ENCODE data around the gene MAP4K4. TPM values are rescaled to one million over a fixed set of nuclear protein-coding genes. Genes with fewer than 3 reads are reported as not detected.

Gene MAP4K4
- total and polyA plus RNA-seq, 2 of the 4 experiments (the other 2 are of a cell fraction): 89.4 to 124 TPM

- Histone ChIP-seq H4K8ac (ENCODE audit: low read depth in 2 of 2, low read length in 2 of 2) (no peak overlapping the region), H3K4me2 (ENCODE audit: low read depth, low read length) (no peak overlapping the region), H3K56ac (ENCODE audit: extremely low read depth, insufficient read depth, low read length) (no peak overlapping the region), H3K27me3 (ENCODE audit: control insufficient read depth, insufficient read depth, low read length) (no peaks in the 10 kb centered on the region), H4K5ac (ENCODE audit: low read depth, low read length) (no peak overlapping the region), H3K4me3 (ENCODE audit: insufficient read depth, low read depth, low read length) (no peak overlapping the region), H2AFZ (replicated peaks; ENCODE audit: low read length, poor library complexity) (no peak overlapping the region), H3K9me1 (ENCODE audit: insufficient read depth, low read length) (no peaks in the 10 kb centered on the region), H3K23ac (ENCODE audit: low read depth, low read length) (no peak overlapping the region), H2AK5ac (ENCODE audit: low read depth, low read length) (no peak overlapping the region), H3K14ac (replicated peaks; ENCODE audit: low read depth, low read length) (no peak overlapping the region), H3K27ac (ENCODE audit: insufficient read depth, low read length) (no peak overlapping the region), H3K9ac (ENCODE audit: low read depth, low read length) (no peak overlapping the region), H3K36me3 (ENCODE audit: control insufficient read depth, insufficient read depth, low read length) (no peaks in the 10 kb centered on the region), H3K9me3 (ENCODE audit: control insufficient read depth, insufficient read depth, low read length) (no peaks in the 10 kb centered on the region), H3K79me1 (ENCODE audit: low read depth in 1 of 2, low read length in 2 of 2) (no peaks in the 10 kb centered on the region), H2BK20ac (ENCODE audit: low read depth, low read length) (no peak overlapping the region), H2AK9ac (replicated peaks; ENCODE audit: low read depth, low read length, poor library complexity) (no peak overlapping the region), H4K20me1 (ENCODE audit: insufficient read depth, low read length) (no peaks in the 10 kb centered on the region), H4K91ac (ENCODE audit: insufficient read depth, low read depth, low read length) (no peak overlapping the region), H3K18ac (ENCODE audit: low read depth, low read length) (no peak overlapping the region), H2BK120ac (ENCODE audit: low read depth, low read length) (no peak overlapping the region), H2BK5ac (ENCODE audit: low read depth, low read length, poor library complexity, severe bottlenecking) (no peak overlapping the region), H2BK15ac (ENCODE audit: low read depth, low read length) (no peak overlapping the region), H3K4ac (ENCODE audit: low read depth, low read length) (no peak overlapping the region), H3K4me1 (ENCODE audit: control insufficient read depth, insufficient read depth, low read length) (no peaks in the 10 kb centered on the region)
- TF ChIP-seq RFX5 (IDR thresholded peaks at IDR 0.05; ENCODE audit: low read depth, low read length): no peak
- no peak for TF ChIP-seq RCOR1 (IDR thresholded peaks at IDR 0.05; ENCODE audit: insufficient replicate concordance, low read length)
- no peak for TF ChIP-seq CTCF (conservative IDR thresholded peaks at IDR 0.05; ENCODE audit: low read depth, low read length)
- TF ChIP-seq ELK1 (IDR thresholded peaks at IDR 0.05; ENCODE audit: borderline replicate concordance, low read depth, low read length): no peak
- no peak for TF ChIP-seq SMC3 (IDR thresholded peaks at IDR 0.05; ENCODE audit: low read depth, low read length)
- TF ChIP-seq BHLHE40 (IDR thresholded peaks at IDR 0.05; ENCODE audit: low read depth, low read length): no peak
- TF ChIP-seq CEBPB (IDR thresholded peaks at IDR 0.05; ENCODE audit: low read depth, low read length): no peak
- TF ChIP-seq POLR2A (IDR thresholded peaks at IDR 0.05; ENCODE audit: low read depth, low read length): no peak
- no peak for TF ChIP-seq CHD1 (IDR thresholded peaks at IDR 0.05; ENCODE audit: low read depth, low read length)
- TF ChIP-seq FOS (IDR thresholded peaks at IDR 0.05; ENCODE audit: low read depth, low read length): no peak
- TF ChIP-seq MAZ (IDR thresholded peaks at IDR 0.05; ENCODE audit: borderline replicate concordance, low read depth, low read length): no peak
- no peak for TF ChIP-seq MXI1 (IDR thresholded peaks at IDR 0.05; ENCODE audit: borderline replicate concordance, low read depth, low read length)
- no peak for TF ChIP-seq MAFK (IDR thresholded peaks at IDR 0.05; ENCODE audit: low read depth, low read length)
- no peak for TF ChIP-seq RAD21 (IDR thresholded peaks at IDR 0.05; ENCODE audit: low read length)
- TF ChIP-seq USF2 (IDR thresholded peaks at IDR 0.05; ENCODE audit: low read depth, low read length): no peak
- no peak for TF ChIP-seq NFE2L2 (IDR thresholded peaks at IDR 0.05; ENCODE audit: low read depth, low read length)
- intact Hi-C loops (cut with micrococcal nuclease): no loop called here
- dilution Hi-C loops (cut with HindIII; ENCODE audit: low sequenced_read_pairs, unreplicated experiment): no loop called here
- DNase-seq: no peak
- 89% methylated on average over 6 of the region's 10 CpGs; no CpG with 5 or more reads in 1 of the 2 experiments for WGBS, 2 experiments (ENCODE audit: extremely low coverage in 2 of 2, insufficient read length in 1 of 2)
- in situ Hi-C loops (cut with MboI; ENCODE audit: low sequenced_read_pairs): no loop called here
- BruUV-seq (replicated peaks): no TSS peak
- POLR2A ChIA-PET (ENCODE audit: unreplicated experiment): no interaction called here
- no peak for ATAC-seq (ENCODE audit: low read depth)
- CTCF ChIA-PET: no interaction called here
Measured at GRCh38 chr2:101665312-101665711, 32.2 kb upstream of the MAP4K4 start.
